ENCODE data around the gene TCFL5.

Gene TCFL5

DNA sequence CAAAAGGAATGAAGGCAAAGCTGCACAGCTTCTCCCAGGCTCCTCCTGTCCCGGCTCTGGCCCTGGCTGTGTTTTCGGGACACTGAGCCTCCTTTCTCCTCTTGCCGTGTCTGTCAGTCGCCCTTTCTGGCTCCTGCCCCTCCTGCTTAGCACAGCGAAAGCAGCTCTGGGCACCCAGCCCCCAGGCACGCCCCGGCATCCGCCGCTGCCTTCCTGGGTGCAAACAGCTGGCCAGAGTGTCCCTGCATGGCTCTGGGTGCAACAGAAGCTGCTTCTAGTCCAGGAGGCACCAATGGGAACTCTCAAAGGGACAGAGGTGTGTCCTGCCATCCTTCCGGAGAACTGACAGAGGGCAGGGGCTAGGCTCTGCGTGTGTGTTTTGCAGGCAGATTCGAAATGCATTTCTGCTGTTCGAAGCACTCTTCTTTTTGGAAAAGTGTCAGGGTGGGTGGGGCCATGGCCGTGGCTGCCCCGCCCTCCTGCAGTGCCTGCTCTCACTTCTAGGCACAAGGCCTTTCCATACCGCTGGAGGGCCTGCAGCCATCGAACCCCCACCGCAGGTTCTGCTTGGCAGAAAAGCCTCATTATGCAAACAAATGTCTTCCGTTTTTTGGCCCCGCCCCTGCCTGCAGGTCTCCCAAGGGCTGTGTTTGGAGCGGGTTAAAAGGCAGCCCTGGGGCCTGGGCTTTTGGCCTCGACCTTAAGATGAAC, 29.3 kb downstream of the TCFL5 start:
- DNase-seq, result no peak

DNA sequence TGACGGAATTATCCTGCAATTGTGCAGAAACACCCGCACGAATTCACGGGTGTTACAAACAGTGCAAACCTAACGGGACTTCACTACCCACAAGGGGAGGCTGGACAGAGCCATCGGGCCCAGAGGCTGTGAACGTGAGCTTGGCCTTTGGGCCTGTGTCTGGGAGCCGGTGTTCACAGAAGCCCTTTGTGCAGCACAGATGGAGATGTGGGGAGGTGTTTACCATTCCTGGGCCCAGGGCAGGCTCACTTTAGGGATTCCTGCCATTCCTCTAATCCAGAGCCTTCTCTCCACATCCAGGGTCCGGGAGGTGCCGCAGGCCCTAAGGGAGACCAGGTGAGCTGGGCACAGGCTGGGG, 29.8 kb downstream of the TCFL5 start:
- no peak for DNase-seq

DNA sequence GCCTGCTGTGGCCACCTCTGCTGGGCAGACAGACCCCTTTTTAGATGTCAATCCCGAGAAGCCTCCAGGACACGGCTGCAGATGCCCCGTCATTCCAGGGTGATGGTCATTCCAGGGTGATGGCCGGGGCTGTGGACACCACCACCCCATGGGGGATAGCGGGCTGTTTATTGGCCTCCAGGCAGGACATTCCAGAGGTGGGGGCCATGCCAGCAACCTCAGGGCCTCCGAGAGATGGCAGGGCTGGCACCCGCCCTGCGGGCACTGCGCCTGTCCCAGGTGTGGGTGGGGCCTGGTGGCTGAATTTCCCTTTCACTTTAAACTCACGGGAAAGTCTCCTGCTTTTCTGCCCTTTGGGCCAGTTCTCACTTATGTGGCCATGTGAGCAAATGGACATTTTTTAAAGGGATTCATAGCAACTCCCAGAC, 30.2 kb downstream of the TCFL5 start:
- no peak for DNase-seq

DNA sequence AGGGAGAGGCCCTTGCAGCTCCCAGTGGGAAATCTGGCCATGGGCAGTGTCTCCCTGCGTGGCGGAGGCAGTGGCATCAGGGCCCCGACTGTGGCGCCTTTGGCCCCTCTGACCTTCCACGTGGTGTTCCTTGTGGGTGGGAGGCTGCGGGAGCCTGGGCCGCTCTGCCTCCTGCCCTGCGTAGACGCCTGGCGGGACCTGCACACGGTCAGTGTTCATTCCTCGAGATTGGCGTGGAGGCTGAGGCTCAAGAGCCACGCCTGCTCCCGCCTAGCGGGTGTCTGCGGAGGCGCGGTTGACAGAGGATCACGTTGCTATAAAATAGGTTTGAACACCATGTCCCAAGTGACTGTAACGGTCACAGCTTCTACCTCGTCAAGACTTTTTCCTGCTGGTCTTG, 30.8 kb downstream of the TCFL5 start:
- DNase-seq, result no peak

DNA sequence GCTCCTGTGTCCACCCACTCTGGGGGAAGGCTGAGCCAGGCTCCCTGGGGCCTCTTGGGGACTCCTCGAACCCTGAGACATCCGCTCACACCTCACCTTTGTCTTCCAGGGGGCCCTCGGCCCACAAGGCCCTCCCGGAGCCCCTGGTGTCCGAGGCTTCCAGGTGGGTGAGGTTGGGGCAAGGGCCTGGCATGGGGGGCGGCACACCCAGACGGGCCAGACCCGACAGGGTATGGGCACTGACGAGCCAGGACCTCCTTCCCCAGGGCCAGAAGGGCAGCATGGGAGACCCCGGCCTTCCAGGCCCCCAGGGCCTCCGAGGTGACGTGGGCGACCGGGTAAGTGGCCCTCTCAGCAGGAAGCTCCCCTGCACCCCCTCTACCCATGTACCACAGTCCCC, 31.4 kb downstream of the TCFL5 start:
- DNase-seq, result no peak

DNA sequence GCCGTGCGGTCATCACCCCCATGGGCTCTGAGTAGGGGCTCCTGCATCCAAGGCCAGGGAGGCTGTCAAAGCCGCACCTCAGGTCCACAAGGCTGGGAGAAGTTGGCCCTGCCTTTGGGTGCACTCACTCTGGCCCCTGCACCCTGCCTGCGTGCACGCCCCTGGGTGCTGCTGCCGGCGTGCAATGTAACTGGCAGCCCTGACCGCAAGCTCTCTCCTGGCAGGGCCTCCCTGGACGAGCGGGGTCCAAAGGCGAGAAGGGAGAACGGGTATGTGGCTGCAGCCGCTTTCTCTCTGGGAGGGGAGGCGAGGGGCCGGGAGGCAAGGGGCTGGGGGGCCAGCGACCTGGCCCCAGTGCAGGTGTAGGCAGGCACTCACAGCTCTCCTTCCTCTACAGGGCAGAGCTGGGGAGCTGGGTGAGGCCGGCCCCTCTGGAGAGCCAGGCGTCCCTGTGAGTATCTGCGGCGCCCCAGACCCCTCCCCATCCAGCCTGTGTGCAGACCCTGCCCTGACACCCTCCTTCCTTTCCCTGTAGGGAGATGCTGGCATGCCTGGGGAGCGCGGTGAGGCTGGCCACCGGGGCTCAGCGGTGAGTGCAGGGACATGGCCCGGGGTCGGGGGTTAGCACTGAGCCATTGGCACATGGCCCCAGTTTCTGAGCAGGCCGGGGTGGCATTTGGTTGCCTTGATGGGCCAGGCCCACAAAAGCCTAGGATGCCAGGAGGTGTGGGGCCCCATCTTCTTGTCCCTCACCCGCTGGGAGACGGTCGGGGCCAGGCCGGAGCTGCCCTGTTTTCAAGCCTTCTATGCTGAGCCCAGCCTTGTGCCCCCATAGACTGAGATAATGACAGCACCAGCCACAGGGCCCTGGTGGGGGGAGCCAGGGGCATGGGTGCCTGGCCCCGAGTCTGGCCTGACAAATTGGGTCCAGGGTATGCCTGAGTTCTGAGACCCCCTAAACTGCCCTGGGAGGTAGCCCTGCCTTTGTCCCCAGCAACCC, 32.1 kb downstream of the TCFL5 start:
- DNase-seq, result no peak

DNA sequence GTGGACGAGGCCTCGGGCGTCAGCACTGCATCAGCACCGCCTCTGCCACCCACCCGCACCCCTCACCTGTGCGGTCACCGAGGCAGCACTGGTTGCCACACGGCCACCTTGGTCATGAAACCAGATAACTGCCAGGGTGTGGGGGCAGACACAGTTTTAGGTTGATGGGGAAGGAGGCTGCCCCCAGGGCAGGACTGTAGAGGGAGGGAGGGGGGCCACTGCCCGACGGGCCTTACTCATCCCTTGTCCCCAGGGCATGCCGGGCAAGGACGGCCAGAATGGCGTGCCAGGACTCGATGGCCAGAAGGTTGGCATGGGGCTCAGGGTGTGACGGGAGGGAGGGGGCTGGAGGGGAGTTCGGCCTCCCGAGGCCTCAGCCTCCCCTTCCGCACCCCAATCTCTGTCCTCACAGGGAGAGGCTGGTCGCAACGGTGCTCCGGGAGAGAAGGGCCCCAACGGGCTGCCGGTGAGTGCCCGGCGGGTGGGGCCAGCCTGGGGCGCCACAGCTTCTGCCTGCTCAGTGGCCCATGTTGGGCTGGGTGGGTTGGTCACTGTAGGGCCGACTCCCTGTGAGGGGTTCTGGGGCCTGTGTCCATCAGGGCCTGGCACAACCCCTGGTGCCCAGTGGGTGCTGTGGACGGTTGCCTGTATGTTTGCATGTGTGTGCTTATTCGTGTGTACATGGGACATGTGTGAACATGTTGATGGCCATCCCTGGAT, 33.0 kb downstream of the TCFL5 start:
- no peak for DNase-seq

DNA sequence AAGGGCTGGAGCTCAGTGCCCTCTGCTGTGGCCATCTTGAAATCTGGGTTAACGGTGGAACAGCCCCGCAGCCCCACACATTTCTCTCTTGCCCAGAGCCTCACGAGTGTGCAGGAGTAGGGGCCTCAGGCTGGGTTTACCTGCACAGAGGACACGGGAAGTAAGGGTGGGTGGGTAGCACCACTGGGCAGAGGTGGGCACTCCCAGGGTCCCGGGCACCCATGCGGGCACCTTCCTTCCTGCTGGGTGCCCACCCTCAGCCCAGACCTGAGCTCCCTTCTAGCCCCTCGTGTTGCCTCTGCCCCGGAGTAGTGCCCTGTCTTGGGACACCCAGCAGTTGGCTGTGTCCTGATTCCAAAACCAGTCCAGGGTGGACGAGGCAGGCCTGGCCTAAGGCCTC, 33.6 kb downstream of the TCFL5 start:
- no peak for DNase-seq

DNA sequence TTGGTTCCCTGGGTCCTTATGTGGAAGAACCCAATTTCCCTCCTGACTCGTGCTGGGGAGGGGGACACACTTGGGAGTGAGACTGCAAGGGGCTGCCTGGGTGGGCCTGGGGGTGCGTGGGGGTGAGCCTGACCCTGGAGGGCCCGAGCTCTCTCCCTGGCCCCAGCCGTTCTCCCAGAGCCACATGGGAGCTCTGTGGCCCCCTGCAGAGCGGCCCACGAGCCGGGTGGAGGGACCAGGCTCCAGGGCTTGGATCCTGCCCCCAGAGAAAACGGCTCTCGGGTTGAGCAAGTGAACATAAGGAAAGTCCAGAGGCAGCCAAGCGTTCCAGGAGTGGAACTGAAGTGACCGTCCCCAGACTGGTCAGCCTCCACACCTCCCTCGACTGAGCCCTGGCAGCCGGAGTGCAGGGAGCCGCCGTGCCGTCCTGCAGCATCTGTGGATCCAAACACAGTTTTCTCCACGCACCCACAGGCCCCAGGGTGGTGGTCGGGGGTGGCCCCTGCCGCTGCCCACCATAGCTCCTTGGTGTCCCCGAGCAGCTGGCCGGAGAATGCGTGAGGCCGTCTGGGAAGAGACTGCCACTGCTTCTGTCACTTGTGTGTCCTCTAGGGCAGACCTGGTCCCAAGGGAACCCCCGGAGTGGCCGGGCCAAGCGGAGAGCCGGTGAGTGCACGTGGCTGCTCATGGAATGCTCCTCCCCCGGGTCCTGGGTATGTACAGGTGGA, 34.1 kb downstream of the TCFL5 start:
- DNase-seq, result no peak

DNA sequence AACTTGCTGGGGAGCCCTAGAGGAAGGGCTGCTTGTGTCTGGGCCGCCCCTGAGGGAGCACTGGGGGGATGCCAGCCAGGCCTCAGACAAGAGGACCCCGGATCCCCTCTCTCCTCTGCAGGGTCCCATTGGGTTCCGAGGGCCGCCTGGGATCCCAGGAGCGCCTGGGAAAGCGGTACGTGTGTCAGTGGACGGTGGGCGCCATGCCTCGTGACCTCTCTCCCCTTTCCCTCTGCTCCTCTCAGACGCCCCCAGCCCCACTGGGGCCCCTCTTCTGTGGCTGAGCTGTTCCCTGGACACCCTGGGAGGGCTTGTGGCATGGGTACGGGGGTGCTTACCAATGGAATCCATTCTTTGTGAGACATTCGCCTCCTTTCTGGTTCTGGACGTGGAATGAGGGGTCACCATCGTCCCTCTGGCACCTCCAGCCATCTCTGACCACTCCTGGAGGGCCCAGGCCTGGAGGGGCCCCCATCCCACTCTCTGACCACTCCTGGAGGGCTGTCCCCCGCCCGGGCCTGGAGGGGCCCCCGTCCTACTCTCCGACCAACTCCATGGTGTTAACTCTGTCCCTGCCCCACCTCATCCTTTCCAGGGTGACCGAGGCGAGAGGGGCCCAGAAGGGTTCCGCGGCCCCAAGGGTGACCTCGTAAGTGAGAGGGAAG, 34.8 kb downstream of the TCFL5 start:
- DNase-seq, result no peak

DNA sequence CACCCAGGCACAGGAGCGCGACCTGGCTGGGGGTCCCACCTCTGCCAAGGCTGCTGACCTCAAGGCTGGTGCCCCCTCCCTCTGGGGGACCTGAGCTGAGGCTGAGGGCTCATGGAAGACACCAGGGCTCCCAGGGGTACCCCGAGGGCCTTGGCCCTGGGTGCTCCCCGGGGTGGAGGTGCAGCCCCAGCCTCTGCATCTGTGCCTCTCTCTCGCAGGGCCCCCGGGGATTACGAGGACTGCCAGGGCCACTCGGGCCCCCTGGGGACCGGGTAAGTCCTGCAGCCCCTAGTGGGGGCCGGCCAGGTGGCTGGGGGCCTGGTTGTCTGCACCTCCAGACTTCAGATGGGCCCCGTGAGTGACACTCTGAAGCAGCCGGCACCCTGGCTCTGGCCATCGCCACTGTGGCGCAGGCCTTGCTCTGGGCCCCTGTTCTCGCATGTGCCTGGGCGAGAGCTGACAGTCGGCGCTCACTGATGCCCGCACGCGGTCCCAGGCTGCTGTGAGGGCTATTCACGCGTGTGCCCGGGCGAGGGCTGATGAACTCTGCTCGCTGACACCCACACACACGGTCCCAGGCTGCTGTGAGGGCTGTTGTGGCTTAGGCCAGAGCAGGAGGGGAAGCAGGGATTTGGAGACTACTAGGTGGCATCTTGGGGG, 35.5 kb downstream of the TCFL5 start:
- DNase-seq, result no peak

DNA sequence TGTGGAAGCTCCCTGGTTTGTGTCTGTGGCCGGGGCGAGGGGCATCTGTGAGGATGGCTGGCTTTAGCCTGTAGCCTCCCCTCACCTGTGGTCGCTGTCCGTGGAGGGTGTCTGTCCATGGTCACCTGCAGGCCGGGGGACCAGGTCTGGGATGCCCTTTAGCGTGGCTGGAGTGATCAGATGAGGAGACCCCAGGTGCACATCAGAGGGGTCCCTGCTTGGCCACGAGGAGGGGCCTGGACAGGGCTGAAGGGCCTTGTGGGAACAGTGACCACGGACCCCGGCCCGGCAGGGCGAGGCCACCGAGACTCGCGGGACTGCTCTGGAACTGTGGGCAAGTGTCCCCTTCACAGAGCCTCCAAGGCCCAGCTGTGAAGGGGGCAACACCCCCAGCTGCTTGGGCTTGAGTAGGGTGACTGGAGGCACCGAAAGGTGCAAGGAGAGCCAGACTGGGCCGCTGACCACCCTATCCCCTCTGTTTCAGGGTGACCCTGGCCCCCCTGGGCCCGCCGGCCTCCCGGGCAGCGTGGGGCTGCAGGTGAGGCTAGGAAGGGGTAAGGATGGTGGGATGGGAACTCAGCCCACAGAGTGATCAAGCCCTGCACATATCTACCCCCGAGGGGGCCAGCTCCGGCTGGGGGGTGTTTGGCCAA, 36.2 kb downstream of the TCFL5 start:
- no peak for DNase-seq

DNA sequence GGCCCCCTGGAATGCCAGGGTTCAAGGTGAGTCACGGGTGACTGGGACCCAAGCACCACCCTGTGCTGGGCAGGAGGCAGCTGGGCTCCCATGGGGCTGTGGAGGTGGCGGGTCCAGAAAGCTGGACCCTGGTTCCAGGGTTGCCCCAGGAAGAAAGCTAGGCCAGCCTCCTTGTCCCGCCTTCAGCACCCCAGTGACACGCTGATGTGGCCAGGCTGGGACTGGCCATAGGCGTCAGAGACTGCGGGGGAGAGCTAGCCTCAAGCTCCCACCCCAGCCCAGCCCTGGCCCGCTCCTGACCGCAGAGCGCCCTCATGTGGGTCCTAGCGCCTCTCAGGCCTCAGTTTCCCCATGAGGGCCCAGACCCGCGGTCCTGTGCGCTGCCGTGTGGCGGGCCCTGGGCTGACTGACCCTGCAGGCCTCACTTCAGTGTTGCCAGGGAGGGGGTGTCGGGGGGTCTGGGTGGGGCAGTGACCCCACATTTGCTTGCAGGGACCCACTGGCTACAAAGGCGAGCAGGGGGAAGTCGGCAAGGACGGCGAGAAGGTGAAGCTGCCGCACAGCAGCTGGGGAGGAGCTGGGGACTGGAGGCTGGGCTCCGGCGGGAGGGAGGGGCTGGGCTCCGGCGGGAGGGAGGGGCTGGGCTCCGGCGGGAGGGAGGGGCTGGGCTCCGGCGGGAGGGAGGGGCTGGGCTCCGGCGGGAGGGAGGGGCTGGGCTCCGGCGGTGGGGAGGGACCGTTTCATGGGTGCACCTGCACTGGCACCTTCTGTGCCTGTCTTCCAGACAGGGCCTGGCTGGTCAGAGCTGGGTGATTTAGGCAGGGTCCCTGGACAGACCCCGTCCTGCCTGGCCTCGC, 36.9 kb downstream of the TCFL5 start:
- peak; percentile 70 for DNase-seq

DNA sequence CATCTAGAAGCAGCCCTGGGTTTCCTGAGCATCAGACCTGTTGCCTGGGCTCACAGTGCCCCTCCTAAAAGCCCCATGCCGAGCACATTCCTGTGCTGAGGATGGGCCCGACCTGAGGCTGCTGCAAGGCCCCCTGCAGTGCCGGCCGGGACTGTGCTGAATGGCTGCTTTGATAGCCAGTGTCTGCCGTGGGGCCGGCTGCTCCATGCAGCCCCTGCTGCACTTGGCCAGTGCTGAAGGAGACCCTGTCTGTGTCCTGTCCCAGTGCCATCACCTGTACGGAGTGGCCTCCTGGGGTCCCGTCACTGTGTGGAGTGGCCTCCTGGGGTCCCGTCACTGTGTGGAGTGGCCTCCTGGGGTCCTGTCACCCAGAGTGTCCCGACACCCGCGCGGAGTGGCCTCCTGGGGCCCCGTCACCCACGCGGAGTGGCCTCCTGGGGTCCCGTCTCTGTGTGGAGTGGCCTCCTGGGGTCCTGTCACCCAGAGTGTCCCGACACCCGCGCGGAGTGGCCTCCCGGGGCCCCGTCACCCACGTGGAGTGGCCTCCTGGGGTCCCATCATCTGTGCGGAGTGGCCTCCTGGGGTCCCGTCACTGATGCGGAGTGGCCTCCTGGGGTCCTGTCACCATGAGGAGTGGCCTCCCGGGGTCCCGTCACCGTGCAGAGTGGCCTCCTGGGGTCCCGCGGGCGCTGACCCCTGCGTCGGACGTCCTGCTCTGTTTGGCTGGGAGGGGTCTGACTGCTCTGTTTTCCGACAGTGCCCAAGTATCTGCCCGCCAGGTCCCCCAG, 37.7 kb downstream of the TCFL5 start:
- DNase-seq, result no peak

DNA sequence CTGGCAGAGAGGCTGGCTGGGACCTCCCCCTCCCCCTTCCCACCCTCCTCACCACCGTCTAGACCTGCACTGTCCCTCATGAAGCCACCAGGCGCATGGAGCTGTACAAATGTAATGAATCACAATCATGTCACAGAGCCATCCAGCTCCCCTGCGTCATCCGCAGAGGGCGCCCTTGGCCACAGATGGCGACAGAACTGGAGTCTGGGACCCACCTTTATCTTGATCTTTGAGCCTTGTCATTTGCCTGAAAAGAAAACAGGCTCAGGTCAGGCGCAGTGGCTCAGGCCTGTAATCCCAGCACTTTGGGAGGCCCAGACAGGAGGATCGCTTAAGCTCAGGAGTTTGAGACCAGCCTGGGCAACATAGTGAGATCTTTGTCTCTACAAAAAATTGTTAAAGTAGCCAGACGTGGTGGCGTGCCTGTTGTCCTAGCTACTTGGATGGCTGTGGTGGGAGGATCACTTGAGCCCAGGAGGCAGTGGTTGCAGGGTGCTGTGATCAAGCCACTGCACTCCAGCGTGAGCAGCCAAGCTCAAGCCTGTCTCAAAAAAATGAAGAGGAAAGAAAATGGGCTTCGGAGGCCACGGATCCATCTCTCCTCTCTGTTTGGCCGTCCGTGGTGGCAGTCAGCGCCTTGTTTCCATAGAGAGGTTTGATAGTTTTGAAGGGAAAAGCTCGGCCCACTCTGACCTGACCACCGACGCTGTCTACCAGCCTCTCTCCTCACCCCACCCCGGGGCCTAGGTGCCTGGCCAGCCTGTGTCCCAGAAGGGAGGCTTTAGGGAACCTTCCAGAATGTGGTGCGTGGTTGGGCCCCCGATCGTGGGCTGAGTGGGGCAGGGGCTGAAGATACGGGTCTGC, 38.6 kb downstream of the TCFL5 start:
- peak; percentile 53 for DNase-seq

DNA sequence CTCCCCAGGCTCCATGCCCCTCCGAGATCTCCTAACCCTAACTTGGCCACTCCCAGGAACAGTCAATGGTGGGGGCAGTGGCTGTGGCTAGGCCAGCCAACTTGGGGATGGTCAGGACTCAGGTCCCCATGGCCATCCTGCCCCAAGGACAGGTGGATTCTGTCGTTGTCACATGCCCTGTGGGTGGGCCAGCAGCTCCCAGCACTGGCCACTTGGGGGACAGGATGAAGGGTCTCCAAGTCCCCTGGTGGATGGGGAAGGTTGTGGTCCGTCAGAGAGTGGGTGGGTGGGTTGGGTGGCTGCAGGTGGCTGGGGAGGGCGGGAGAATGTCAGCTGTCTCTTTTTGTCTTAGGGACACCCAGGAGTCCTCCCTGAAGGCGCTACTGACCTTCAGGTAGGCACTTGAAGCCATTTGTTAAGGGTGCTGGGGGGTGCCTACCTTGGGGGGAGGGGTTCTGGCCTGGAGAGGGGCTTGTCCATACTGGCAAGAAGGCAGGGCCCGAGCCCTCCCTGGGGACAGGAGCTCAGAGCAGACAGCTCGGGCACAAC, 39.3 kb downstream of the TCFL5 start:
- DNase-seq, result no peak

DNA sequence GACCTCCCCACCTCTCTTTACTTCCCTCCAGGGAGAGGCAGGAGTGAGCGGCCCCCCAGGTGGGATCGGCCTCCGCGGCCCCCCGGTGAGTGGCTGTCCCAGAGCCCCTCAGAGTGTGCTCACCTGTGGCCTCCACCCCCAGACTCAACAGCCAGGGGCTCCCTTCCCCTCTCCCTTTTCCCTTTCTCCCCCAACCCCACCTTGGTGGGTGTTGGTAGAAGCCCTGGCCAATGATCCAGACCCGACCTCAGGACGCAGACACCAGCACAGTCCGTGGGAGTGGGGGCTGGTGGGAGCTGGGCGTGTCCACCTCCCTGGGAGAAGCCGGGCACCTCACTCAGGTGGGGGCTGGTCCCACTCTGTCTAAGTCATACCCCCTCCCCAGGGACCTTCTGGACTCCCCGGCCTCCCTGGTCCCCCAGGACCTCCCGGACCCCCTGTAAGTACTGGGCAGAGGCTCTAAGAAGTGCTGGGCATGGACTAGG, 39.9 kb downstream of the TCFL5 start:
- no peak for DNase-seq

All from eye (tissue), 1 donor.